ENCODE data around the gene NRROS. TPM values are rescaled to one million over a fixed set of nuclear protein-coding genes. Genes with fewer than 3 reads are reported as not detected.
A peak's percentile ranks its signal among the peaks of the same experiment; 100 is the strongest.

Gene NRROS
- total RNA-seq, 1 donor from 2014 or later: 1.3 TPM

DNA sequence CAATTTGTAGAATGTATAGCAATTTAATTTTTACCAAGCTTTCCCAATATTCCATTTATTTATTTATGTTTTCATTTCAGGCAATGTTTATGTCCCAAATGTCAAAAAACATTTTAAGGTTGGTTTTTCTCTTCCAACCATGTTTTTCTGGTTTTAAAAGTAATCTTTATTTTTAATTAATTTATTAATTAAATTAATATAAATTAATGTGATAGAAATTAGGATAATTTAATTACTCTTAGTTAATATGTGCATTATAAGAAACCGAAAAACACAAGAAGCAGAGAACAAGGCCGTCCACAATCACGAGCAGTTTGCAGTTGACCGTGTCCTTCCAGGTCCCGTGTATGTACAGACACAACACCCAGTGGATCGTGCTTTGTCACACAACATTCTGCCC, 36.8 kb upstream of the NRROS start:
- Mint-ChIP-seq H3K9me3 (no peaks in the 10 kb centered on the region), H3K36me3 (no peaks in the 10 kb centered on the region), H3K4me3 (no peak overlapping the region), H3K27me3 (ENCODE audit: low read depth) (peaks cover 1% of the 10 kb centered on the region), H3K27ac (no peak overlapping the region), H3K4me1 (peaks cover 3% of the 10 kb centered on the region)
- DNase-seq (ENCODE audit: low spot score in 2 of 2, unreplicated experiment in 2 of 2): no peak
- TF ChIP-seq, protein P1, sequence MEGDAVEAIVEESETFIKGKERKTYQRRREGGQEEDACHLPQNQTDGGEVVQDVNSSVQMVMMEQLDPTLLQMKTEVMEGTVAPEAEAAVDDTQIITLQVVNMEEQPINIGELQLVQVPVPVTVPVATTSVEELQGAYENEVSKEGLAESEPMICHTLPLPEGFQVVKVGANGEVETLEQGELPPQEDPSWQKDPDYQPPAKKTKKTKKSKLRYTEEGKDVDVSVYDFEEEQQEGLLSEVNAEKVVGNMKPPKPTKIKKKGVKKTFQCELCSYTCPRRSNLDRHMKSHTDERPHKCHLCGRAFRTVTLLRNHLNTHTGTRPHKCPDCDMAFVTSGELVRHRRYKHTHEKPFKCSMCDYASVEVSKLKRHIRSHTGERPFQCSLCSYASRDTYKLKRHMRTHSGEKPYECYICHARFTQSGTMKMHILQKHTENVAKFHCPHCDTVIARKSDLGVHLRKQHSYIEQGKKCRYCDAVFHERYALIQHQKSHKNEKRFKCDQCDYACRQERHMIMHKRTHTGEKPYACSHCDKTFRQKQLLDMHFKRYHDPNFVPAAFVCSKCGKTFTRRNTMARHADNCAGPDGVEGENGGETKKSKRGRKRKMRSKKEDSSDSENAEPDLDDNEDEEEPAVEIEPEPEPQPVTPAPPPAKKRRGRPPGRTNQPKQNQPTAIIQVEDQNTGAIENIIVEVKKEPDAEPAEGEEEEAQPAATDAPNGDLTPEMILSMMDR (IDR thresholded peaks at IDR 0.05; ENCODE audit: unreplicated experiment): no peak

DNA sequence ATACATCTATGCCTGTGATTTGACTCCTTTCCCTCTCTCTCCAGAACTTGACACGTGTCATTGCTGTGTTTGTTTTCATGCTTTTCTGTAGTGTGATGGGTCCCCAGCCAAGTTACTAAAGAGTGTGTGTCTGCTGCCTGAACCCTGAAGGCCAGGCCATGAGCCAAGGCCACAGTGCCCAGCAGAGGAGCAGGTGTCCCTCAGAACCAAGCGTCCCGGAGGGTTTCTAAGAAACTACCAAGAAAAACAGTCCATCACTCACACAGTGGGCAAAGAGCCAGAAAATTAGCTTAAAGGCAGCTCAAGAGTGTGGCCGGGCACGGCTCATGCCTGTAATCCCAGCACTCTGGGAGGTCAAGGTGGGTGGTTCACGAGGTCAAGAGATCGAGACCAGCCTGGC, 35.8 kb upstream of the NRROS start:
- no peak for DNase-seq (ENCODE audit: low spot score in 2 of 2, unreplicated experiment in 2 of 2)
- H3K36me3 Mint-ChIP-seq: no peaks in the 10 kb centered on the region

DNA sequence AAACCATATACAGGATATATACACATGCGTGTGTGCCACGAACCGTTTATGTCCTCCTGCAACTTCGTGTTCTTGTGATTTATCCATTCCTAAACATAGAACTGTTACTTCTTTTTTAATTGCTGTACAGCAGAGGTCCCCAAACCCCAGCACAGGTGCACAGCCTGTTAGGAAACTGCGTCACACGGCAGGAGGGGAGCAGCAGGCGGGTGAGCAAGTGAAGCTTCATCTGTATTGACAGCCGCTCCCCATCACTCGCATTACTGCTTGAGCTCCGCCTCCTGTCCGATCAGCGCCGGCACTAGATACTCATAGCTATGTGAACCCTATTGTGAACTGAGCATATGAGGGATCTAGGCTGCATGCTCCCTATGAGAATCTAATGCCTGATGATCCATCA, 34.9 kb upstream of the NRROS start:
- no peak for DNase-seq (ENCODE audit: low spot score in 2 of 2, unreplicated experiment in 2 of 2)
- peaks cover 8% of the 10 kb centered on the region for H3K9me3 Mint-ChIP-seq
- peaks cover 5% of the 10 kb centered on the region for H3K4me1 Mint-ChIP-seq
- H3K27me3 Mint-ChIP-seq (ENCODE audit: low read depth): peaks cover 1% of the 10 kb centered on the region
- H3K27ac Mint-ChIP-seq: no peak overlapping the region
- no peaks in the 10 kb centered on the region for H3K36me3 Mint-ChIP-seq
- TF ChIP-seq, protein P1 (IDR thresholded peaks at IDR 0.05; ENCODE audit: unreplicated experiment): no peak
- no peak overlapping the region for H3K4me3 Mint-ChIP-seq

More for the DNA sequence above, 35.8 kb upstream of the NRROS start:
- H3K9me3 Mint-ChIP-seq: peaks cover 6% of the 10 kb centered on the region
- no peak overlapping the region for H3K4me3 Mint-ChIP-seq
- peaks cover 1% of the 10 kb centered on the region for H3K27me3 Mint-ChIP-seq (ENCODE audit: low read depth)
- no peak overlapping the region for H3K27ac Mint-ChIP-seq
- TF ChIP-seq, protein P1 (IDR thresholded peaks at IDR 0.05; ENCODE audit: unreplicated experiment): no peak
- peaks cover 3% of the 10 kb centered on the region for H3K4me1 Mint-ChIP-seq

DNA sequence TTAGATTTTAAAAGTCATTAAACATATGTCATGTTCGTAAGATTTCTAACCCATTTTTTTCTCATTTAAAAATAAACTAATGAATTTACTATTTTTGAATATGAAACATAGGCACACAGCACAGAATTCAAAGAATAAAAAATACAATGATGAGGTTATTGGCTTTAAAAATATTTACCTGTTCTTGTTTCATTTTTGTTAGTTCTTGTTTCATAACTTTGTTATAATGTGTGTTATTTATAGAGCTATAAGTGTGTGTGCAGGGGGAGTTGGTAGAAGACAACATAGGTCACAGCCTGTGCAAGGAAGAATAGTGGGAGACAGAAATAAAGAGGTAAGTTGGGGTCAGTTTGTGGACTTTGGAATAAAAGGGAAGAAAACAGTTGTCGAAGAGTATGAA, 30.8 kb upstream of the NRROS start:
- Mint-ChIP-seq H3K27ac (no peak overlapping the region), H3K4me3 (no peak overlapping the region), H3K4me1 (peaks cover 9% of the 10 kb centered on the region), H3K36me3 (no peaks in the 10 kb centered on the region), H3K9me3 (peaks cover 8% of the 10 kb centered on the region), H3K27me3 (ENCODE audit: low read depth) (peaks cover 1% of the 10 kb centered on the region)
- DNase-seq (ENCODE audit: low spot score in 2 of 2, unreplicated experiment in 2 of 2): no peak
- TF ChIP-seq, protein P1 (IDR thresholded peaks at IDR 0.05; ENCODE audit: unreplicated experiment): no peak

DNA sequence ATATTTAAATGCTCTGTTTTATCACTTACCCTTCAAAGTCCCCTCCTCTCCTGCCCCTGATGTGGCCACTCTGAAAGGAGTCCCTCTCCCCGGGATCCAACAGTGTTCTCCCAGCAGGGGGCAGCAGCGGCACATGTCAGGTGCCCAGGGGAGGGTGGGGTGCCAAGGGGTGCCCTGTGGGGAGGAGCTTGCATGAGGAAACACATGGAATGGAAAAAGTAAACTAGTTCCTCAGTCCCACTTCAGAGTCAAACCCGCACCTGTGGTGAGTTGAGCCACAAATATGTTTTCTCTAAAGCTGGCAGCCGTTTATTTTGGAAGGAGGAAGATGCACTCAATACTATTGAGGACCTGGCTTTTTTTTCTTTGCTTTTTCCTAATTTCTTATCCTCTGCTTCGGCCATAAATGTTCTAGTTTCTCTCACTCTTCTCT, 30.1 kb upstream of the NRROS start:
- Mint-ChIP-seq H3K27me3 (ENCODE audit: low read depth) (peaks cover 1% of the 10 kb centered on the region), H3K9me3 (peaks cover 8% of the 10 kb centered on the region), H3K4me1 (peaks cover 8% of the 10 kb centered on the region), H3K36me3 (no peaks in the 10 kb centered on the region), H3K4me3 (no peak overlapping the region), H3K27ac (no peak overlapping the region)
- DNase-seq (ENCODE audit: low spot score in 2 of 2, unreplicated experiment in 2 of 2): peak; percentile 71 to 83
- TF ChIP-seq, protein P1 (IDR thresholded peaks at IDR 0.05; ENCODE audit: unreplicated experiment): peak; percentile 66

Measured in mesothelial cell of epicardium (in vitro differentiated cells).